Activated CD4-positive, alpha-beta T cell treated with anti-CD3 and anti-CD28 coated beads, Interleukin-2, amount 10 ng/mL, durations not matched to agents 7 days and 5 days (primary cell): ENCODE results near the gene OR1K1. TPM values are rescaled to one million over a fixed set of nuclear protein-coding genes. Genes with fewer than 3 reads are reported as not detected.

Source experiments
- CTCF ChIA-PET: fragments of 350-600 bp; sonication (Branson Sonifier 250); formaldehyde crosslinking; loops from one replicate; lab custom pipeline; 2021; ENCODE audit warnings: antibody characterized with exemption; lab: Charles Lee
- POLR2A ChIA-PET: fragments of 350-600 bp; sonication (Branson Sonifier 250); formaldehyde crosslinking; loops from one replicate; lab custom pipeline; 2021; ENCODE audit warnings: antibody characterized with exemption; lab: Charles Lee
- DNase-seq: peaks from one replicate; pipeline ENCODE4 v3.0.0-alpha.2; 2020
- H3K27ac Mint-ChIP-seq: one replicate; pipeline ENCODE4 v1.8.0; 2021; ENCODE audit warnings: mild to moderate bottlenecking, moderate library complexity, mixed read lengths
- H3K27me3 Mint-ChIP-seq: one replicate; pipeline ENCODE4 v1.8.0; 2021; ENCODE audit warnings: mixed read lengths
- H3K36me3 Mint-ChIP-seq: one replicate; pipeline ENCODE4 v1.8.0; 2021; ENCODE audit warnings: low read depth, mixed read lengths
- H3K4me1 Mint-ChIP-seq: one replicate; pipeline ENCODE4 v1.8.0; 2021; ENCODE audit warnings: mixed read lengths
- H3K4me3 Mint-ChIP-seq: one replicate; pipeline ENCODE4 v1.8.0; 2021; ENCODE audit warnings: mild to moderate bottlenecking, moderate library complexity, mixed read lengths
- H3K9me3 Mint-ChIP-seq: one replicate; pipeline ENCODE4 v1.8.0; 2021; ENCODE audit warnings: mixed read lengths
- total RNA-seq, 2 experiments: library from RNA; stranded (reverse); gene quantifications; one replicate each; pipeline ENCODE4 v1.2.3, GENCODE V29; 2021

Gene OR1K1
- not detected for total RNA-seq

DNA sequence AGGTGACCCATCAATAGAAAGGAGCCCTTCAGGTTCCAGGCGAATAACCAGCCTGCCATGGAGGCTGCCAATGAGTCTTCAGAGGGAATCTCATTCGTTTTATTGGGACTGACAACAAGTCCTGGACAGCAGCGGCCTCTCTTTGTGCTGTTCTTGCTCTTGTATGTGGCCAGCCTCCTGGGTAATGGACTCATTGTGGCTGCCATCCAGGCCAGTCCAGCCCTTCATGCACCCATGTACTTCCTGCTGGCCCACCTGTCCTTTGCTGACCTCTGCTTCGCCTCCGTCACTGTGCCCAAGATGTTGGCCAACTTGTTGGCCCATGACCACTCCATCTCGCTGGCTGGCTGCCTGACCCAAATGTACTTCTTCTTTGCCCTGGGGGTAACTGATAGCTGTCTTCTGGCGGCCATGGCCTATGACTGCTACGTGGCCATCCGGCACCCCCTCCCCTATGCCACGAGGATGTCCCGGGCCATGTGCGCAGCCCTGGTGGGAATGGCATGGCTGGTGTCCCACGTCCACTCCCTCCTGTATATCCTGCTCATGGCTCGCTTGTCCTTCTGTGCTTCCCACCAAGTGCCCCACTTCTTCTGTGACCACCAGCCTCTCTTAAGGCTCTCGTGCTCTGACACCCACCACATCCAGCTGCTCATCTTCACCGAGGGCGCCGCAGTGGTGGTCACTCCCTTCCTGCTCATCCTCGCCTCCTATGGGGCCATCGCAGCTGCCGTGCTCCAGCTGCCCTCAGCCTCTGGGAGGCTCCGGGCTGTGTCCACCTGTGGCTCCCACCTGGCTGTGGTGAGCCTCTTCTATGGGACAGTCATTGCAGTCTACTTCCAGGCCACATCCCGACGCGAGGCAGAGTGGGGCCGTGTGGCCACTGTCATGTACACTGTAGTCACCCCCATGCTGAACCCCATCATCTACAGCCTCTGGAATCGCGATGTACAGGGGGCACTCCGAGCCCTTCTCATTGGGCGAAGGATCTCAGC lies at the start of gene OR1K1:
Gene OR1K1, plus strand, starts transcription at position 58 of the 995 bp plus-strand sequence. Its CDS starts 0 bp downstream, at position 58.
- no peak within 1 kb of the TSS for H3K27ac Mint-ChIP-seq
- H3K9me3 Mint-ChIP-seq: no peaks in the 10 kb centered on the region
- H3K27me3 Mint-ChIP-seq: no peaks in the 10 kb centered on the region
- no peak within 1 kb of the TSS for H3K4me3 Mint-ChIP-seq
- ChIA-PET POLR2A (no interaction called here), CTCF (no interaction called here)
- DNase-seq: no peak
- H3K36me3 Mint-ChIP-seq: no peaks in the 10 kb centered on the region
- no peaks in the 10 kb centered on the region for H3K4me1 Mint-ChIP-seq

- Mint-ChIP-seq H3K9me3 (peaks cover 9% of the 10 kb centered on the region), H3K27ac (no peak overlapping the region), H3K36me3 (no peaks in the 10 kb centered on the region), H3K27me3 (no peaks in the 10 kb centered on the region), H3K4me3 (no peak overlapping the region), H3K4me1 (no peaks in the 10 kb centered on the region)
- no peak for DNase-seq
- CTCF ChIA-PET: no interaction called here
- POLR2A ChIA-PET: no interaction called here
These were observed 45.1 kb upstream of the OR1K1 start for GRCh38 chr9:122754825-122755224.

DNA sequence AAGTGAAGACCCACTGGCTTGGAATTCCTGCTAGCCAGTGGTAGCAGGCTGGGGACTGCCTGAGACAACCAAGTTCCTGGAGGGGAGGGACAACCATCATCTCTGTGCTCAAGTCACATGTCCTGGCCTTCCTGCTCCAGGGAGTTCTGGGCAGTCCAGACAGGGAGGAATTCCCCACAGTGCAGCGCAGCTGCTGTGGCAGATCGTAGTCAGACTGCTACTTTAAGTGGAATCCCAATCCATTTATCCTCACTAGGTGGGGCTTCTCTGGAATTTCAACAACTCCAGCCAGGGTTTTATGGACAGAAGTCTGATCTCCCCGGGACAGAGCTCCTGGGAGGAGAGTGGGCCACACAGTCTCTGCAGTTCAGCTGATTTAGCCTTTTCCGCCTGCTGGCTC lies 32.1 kb upstream of the OR1K1 start:
- CTCF ChIA-PET: no interaction called here
- POLR2A ChIA-PET: no interaction called here
- Mint-ChIP-seq H3K4me1 (no peaks in the 10 kb centered on the region), H3K27me3 (peaks cover under 1% of the 10 kb centered on the region), H3K9me3 (peaks cover 17% of the 10 kb centered on the region), H3K27ac (no peak overlapping the region), H3K36me3 (no peaks in the 10 kb centered on the region), H3K4me3 (no peak overlapping the region)
- DNase-seq: no peak

DNA sequence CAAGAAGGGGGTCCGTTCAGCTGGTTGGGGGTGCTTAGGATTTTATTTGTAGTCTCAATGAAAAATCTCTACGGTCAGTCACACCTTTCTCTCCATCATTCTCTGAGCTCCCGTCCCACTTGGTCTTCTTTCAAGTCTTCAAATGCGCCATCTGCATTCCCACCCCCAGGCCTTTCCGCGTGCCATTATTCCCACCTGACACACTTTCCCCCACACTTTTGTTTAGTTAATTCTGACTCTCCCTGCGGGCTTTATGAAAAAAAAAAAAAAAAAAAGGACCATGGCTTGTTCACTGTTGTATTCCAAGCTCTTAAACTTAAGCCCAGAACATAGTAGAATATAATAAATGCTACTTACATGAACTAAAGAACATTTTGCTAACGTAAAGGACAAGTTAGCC lies 22.9 kb upstream of the OR1K1 start:
- H3K27ac Mint-ChIP-seq: no peak overlapping the region
- ChIA-PET POLR2A (no interaction called here), CTCF (interaction anchor here (0.6 to 1.3 kb wide), 2 partner anchors 10 to 227 kb away, joined by 3 read pairs; no protein-coding TSS in a partner anchor)
- DNase-seq: no peak
- H3K4me3 Mint-ChIP-seq: no peak overlapping the region
- H3K4me1 Mint-ChIP-seq: no peaks in the 10 kb centered on the region
- peaks cover 7% of the 10 kb centered on the region for H3K27me3 Mint-ChIP-seq
- peaks cover 9% of the 10 kb centered on the region for H3K9me3 Mint-ChIP-seq
- no peaks in the 10 kb centered on the region for H3K36me3 Mint-ChIP-seq

DNA sequence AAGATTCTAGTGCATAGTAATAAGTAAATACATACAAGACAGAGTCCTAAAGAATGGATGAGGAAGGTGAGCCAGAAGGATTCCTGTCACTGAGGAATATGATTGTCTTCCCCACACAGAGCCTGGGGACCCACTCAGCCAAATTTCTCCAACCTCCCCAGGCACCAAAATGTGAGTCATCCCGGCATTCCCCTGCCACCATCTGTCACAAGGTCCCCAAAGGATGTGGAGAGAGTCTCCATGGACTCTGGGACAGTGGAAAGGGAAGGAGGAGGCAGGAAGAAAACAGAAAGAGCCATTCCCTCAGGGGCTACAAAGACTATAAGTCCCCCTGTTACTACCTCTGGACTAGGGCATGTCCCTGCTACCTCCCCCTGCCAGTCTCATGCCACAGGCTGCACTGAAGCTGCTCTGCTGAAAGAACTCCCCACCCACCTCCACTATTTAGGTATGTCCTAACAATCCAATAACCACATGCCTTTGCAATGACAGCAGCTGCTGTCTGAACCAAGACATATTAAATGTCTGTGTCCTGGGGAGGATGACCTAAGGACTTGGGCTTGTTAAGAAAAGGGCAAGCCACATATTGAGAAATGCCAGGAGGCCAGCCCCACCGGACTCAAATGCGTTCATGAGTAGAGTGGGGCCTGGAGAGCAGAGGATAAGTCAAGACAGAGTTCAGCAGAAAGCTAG lies 21.8 kb upstream of the OR1K1 start:
- Mint-ChIP-seq H3K4me1 (no peaks in the 10 kb centered on the region), H3K27ac (no peak overlapping the region), H3K27me3 (peaks cover 4% of the 10 kb centered on the region), H3K36me3 (no peaks in the 10 kb centered on the region), H3K9me3 (peaks cover 3% of the 10 kb centered on the region), H3K4me3 (no peak overlapping the region)
- DNase-seq: no peak
- ChIA-PET CTCF (no interaction called here), POLR2A (no interaction called here)

DNA sequence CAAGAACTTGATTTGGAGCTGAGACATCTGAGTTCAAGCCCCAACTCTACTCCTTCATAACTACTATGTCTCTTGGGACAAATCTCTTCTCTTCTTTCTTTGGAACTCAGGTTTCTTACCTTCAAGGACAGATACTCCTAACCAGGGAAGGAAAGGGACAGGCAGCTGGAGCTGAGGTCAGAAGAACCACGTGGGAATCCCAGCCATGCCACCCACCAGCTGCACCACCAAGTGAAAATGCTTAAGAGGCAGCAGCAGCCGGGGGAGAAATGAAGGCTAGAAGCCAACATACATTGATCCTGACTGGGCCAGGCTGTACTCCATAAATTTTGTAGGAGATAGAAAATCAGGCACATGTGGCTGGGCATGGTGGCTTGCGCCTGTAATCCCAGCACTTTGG lies 20.7 kb upstream of the OR1K1 start:
- Mint-ChIP-seq H3K4me1 (no peaks in the 10 kb centered on the region), H3K27ac (no peak overlapping the region), H3K9me3 (no peaks in the 10 kb centered on the region), H3K4me3 (no peak overlapping the region), H3K27me3 (no peaks in the 10 kb centered on the region), H3K36me3 (no peaks in the 10 kb centered on the region)
- ChIA-PET POLR2A (no interaction called here), CTCF (no interaction called here)
- DNase-seq: no peak

- no peaks in the 10 kb centered on the region for H3K4me1 Mint-ChIP-seq
- no peak overlapping the region for H3K27ac Mint-ChIP-seq
- H3K27me3 Mint-ChIP-seq: no peaks in the 10 kb centered on the region
These were observed 19.9 kb upstream of the OR1K1 start for GRCh38 chr9:122780026-122780425.

DNA sequence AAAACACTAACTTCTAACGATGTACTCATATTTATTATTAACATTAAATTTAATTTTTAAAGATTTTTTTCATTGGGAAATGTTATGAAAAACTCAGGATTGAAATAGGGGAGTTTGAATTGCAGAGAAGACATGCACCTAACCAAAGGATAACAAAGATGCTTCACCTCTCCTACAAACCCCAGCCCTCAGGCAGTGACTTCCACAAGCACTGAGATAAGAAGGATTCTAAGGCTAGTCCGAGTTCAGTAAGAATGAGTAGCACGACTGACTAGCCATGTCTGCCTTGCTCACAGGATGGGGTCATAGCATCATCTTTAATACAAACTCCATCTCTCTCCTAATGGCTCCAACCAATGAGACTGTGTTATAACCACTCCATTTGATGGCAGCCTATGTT lies 18.3 kb upstream of the OR1K1 start:
- Mint-ChIP-seq H3K4me3 (no peak overlapping the region), H3K4me1 (no peaks in the 10 kb centered on the region), H3K27ac (no peak overlapping the region), H3K9me3 (no peaks in the 10 kb centered on the region), H3K27me3 (no peaks in the 10 kb centered on the region), H3K36me3 (no peaks in the 10 kb centered on the region)
- ChIA-PET CTCF (no interaction called here), POLR2A (no interaction called here)
- no peak for DNase-seq

More at GRCh38 chr9:122780026-122780425, 19.9 kb upstream of the OR1K1 start:
- CTCF ChIA-PET: no interaction called here
- Mint-ChIP-seq H3K9me3 (no peaks in the 10 kb centered on the region), H3K4me3 (no peak overlapping the region), H3K36me3 (no peaks in the 10 kb centered on the region)
- no peak for DNase-seq
- POLR2A ChIA-PET: no interaction called here

DNA sequence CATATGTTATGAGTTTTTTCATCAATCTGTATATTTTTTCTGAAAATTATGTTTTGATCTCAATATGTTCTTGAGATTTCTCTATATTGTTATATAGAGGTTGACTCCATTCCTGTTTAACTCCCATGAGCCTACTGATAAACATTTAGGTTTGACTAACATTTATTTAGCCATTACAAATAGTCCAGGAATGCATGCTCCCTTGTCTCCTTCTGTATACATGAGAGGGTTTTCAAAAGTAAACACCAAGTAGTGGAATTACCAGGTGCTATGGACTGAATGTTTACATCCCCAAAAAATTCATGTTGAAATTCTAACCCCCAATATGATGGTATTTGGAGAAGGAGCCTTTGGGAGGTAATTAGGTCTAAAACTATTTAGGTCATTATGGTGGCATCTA lies 14.7 kb upstream of the OR1K1 start:
- ChIA-PET CTCF (no interaction called here), POLR2A (no interaction called here)
- Mint-ChIP-seq H3K4me1 (no peaks in the 10 kb centered on the region), H3K27ac (no peak overlapping the region), H3K4me3 (no peak overlapping the region), H3K36me3 (no peaks in the 10 kb centered on the region), H3K27me3 (no peaks in the 10 kb centered on the region), H3K9me3 (no peaks in the 10 kb centered on the region)
- DNase-seq: no peak

- ChIA-PET POLR2A (no interaction called here), CTCF (interaction anchor here (0.6 to 1.2 kb wide), 2 partner anchors 10 to 396 kb away, joined by 3 read pairs; no protein-coding TSS in a partner anchor)
- no peaks in the 10 kb centered on the region for H3K36me3 Mint-ChIP-seq
- no peak overlapping the region for H3K4me3 Mint-ChIP-seq
- H3K4me1 Mint-ChIP-seq: no peaks in the 10 kb centered on the region
- H3K9me3 Mint-ChIP-seq: no peaks in the 10 kb centered on the region
- DNase-seq: no peak
- H3K27me3 Mint-ChIP-seq: no peaks in the 10 kb centered on the region
- no peak overlapping the region for H3K27ac Mint-ChIP-seq
These were observed 13.6 kb upstream of the OR1K1 start for GRCh38 chr9:122786338-122786737.

GRCh38 chr9:122788831-122789230 lies 11.1 kb upstream of the OR1K1 start, which contains the start of gene OR5C1:
Gene OR5C1 (plus strand): TSS chr9:122788933. CDS start chr9:122788933, 0 bp downstream.
- no peaks in the 10 kb centered on the region for H3K36me3 Mint-ChIP-seq
- no peaks in the 10 kb centered on the region for H3K4me1 Mint-ChIP-seq
- H3K4me3 Mint-ChIP-seq: no peak within 1 kb of the TSS
- no peak for DNase-seq
- H3K27me3 Mint-ChIP-seq: no peaks in the 10 kb centered on the region
- POLR2A ChIA-PET: no interaction called here
- no peaks in the 10 kb centered on the region for H3K9me3 Mint-ChIP-seq
- CTCF ChIA-PET: no interaction called here
- H3K27ac Mint-ChIP-seq: no peak within 1 kb of the TSS

DNA sequence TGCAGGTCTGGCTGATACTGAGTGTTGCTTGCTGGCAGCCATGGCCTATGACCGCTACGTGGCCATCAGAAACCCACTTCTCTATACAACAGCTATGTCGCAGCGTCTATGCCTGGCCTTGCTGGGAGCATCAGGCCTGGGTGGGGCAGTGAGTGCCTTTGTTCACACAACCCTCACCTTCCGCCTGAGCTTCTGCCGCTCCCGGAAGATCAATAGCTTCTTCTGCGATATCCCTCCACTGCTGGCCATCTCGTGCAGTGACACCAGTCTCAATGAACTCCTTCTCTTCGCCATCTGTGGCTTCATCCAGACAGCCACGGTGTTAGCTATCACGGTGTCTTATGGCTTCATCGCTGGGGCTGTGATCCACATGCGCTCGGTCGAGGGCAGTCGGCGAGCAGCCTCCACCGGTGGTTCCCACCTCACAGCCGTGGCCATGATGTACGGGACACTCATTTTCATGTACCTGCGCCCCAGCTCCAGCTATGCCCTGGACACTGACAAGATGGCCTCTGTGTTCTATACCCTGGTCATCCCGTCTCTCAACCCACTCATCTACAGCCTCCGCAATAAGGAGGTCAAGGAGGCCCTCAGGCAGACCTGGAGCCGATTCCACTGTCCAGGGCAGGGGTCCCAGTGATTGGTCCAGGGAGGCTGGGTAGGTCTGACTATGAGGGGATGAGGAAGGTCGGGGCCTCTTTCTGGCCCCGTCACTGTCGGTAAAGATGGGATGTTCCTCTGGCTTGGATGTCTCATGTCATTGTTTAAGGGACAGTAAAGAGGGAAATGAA lies 10.5 kb upstream of the OR1K1 start:
- H3K9me3 Mint-ChIP-seq: no peaks in the 10 kb centered on the region
- H3K27ac Mint-ChIP-seq: no peak overlapping the region
- H3K27me3 Mint-ChIP-seq: no peaks in the 10 kb centered on the region
- DNase-seq: no peak
- POLR2A ChIA-PET: no interaction called here
- CTCF ChIA-PET: no interaction called here
- H3K4me3 Mint-ChIP-seq: no peak overlapping the region
- H3K36me3 Mint-ChIP-seq: no peaks in the 10 kb centered on the region
- H3K4me1 Mint-ChIP-seq: no peaks in the 10 kb centered on the region
